Measurements from ENCODE around the gene STAC3. TPM values are rescaled to one million over a fixed set of nuclear protein-coding genes. Genes with fewer than 3 reads are reported as not detected.

STAC3 gene
- total RNA-seq, 1 donor from 2014 or later, result 0.74 TPM

DNA sequence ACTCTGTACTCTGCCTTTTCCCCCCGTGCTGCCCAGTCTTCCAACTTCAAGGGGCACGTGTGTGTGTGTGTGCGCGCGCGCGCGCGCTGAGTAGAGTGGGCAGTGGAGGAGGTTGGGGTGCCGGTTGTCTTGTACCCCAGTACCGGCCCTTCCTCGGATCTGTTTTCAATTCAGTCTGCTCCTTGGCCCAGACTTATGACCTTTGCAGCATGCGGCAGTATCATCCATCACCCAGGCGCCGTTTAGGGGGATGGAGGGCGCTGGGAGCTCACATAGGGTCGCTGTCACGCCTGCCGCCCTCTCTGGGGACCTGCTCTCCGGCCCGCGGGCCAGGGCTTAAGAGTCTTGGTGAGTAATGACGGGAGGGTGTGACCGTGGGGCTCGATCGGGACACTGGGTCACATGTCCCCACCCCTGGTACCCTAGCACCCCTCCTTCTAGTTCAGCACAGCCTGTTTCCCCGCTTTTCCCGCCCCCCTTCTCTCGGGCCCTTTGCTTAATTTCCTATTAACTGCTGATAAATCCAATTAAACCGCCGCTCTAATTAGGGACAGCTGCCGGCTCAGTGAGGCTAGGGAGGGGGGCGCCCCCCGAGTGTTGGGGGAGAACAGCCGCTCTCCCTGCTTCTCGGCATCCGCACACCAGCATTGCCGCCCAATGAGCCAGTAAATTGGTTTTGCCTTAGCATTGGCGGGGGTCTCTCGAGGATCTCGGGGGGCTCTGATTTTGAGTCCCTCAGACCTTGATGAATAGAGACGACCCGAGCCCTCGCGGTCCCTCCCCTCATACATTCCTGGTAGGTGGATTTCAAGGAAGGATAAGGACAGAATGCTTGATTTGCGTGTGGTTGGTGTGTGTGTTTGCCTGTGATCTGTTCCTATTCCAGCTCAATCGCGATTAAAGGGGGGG is 9.3 kb downstream of the STAC3 start:
- Histone ChIP-seq H3K9me3 (no peaks in the 10 kb centered on the region), H3K36me3 (no peaks in the 10 kb centered on the region), H3K4me3 (no peak overlapping the region), H3K27me3 (peaks cover 15% of the 10 kb centered on the region), H3K4me1 (peaks cover 73% of the 10 kb centered on the region), H3K27ac (no peak overlapping the region)
- TF ChIP-seq, protein P1, sequence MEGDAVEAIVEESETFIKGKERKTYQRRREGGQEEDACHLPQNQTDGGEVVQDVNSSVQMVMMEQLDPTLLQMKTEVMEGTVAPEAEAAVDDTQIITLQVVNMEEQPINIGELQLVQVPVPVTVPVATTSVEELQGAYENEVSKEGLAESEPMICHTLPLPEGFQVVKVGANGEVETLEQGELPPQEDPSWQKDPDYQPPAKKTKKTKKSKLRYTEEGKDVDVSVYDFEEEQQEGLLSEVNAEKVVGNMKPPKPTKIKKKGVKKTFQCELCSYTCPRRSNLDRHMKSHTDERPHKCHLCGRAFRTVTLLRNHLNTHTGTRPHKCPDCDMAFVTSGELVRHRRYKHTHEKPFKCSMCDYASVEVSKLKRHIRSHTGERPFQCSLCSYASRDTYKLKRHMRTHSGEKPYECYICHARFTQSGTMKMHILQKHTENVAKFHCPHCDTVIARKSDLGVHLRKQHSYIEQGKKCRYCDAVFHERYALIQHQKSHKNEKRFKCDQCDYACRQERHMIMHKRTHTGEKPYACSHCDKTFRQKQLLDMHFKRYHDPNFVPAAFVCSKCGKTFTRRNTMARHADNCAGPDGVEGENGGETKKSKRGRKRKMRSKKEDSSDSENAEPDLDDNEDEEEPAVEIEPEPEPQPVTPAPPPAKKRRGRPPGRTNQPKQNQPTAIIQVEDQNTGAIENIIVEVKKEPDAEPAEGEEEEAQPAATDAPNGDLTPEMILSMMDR (IDR thresholded peaks at IDR 0.05), result no peak
- TF ChIP-seq POLR2AphosphoS5 (IDR thresholded peaks at IDR 0.05; ENCODE audit: insufficient read depth in 1 of 2, low read depth in 1 of 2) (no peak), POLR2A (IDR thresholded peaks at IDR 0.05) (no peak)
- intact Hi-C loops (cut with DNase I), result loop anchor here (5.0 kb wide), 1 partner anchor 34 kb away; no protein-coding TSS in a partner anchor
- DNase-seq (ENCODE audit: extremely low spot score in 2 of 2), result no peak

DNA sequence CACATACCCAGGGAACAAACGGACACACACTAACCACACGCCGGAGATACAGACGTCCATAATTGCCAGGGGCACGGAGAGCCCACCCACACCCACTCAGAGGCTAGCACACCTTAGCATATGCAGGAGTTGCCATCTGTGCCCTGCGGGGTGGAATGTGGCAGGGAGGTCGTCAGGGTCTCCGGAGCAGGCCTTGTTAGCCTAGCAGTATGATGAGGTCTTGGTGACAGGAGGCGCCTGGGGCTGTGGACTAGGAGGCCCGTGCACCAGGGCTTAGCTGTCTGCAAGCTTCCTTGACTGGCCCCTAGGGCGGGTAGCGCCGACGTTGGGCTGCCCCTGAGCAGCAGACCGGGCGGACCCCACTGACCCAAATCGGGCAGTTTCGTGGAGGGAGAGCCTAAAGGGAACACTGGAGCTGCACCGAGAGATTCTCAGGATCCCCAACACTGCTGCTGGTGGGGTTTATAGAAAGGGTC is 10.0 kb downstream of the STAC3 start:
- Histone ChIP-seq H3K9me3 (no peaks in the 10 kb centered on the region), H3K27ac (no peak overlapping the region), H3K4me1 (peaks cover 78% of the 10 kb centered on the region), H3K4me3 (peak overlapping the region; percentile 44 to 59), H3K27me3 (peaks cover 15% of the 10 kb centered on the region), H3K36me3 (no peaks in the 10 kb centered on the region)
- intact Hi-C loops (cut with DNase I), result loop anchor here (5.0 kb wide), 1 partner anchor 34 kb away; no protein-coding TSS in a partner anchor
- TF ChIP-seq, protein P1 (IDR thresholded peaks at IDR 0.05), result peak in 1 of 3 experiments; percentile 9
- TF ChIP-seq POLR2A (IDR thresholded peaks at IDR 0.05) (no peak), POLR2AphosphoS5 (IDR thresholded peaks at IDR 0.05; ENCODE audit: insufficient read depth in 1 of 2, low read depth in 1 of 2) (no peak)
- no peak for DNase-seq (ENCODE audit: extremely low spot score in 2 of 2)

DNA sequence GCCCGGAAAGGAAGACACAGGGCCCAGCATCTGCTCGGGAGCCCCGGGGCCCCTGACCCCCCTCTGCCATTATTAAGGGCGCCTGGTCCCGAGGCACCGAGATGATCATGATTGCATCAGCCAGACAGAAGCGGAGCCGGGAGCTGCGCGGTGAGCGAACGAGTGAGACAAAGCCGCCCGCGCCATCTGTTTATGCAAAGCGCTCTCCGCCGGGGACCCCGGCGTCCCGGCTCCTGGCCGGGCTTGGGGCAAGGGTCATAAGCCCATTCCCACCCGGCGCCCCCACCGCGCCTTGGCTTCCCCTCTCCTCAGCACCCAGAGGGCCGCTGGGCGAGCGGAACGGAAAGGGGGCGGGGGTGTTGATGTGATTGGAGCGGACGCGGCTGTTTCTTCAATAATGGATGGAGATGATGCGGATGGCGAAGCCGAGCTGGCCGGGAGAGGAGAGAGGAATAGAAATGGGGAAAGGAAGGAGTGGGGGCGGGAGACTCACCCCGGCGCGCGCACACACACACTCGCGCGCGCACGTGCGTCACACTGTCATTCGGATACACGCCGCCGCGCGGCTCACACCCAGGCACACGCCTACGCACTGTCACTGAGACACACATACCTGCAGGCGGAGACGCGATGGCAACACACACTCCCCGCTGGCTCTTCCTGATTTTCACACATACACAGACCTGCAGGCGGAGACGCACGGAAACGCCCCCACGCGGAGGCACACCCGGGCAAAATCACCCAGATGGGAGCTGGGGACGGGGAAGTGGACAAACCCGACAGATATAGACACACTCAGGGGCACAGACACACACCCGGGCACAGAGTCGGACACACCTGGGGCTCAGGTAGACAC is 10.7 kb downstream of the STAC3 start:
- DNase-seq (ENCODE audit: extremely low spot score in 2 of 2), result no peak
- Histone ChIP-seq H3K27me3 (peaks cover 15% of the 10 kb centered on the region), H3K9me3 (no peaks in the 10 kb centered on the region), H3K36me3 (no peaks in the 10 kb centered on the region), H3K4me3 (peak overlapping the region; percentile 44 to 59), H3K27ac (peak overlapping the region; percentile 12), H3K4me1 (peaks cover 85% of the 10 kb centered on the region)
- intact Hi-C loops (cut with DNase I), result loop anchor here (5.0 kb wide), 1 partner anchor 33 kb away; no protein-coding TSS in a partner anchor
- no peak for TF ChIP-seq POLR2AphosphoS5 (IDR thresholded peaks at IDR 0.05; ENCODE audit: insufficient read depth in 1 of 2, low read depth in 1 of 2)
- TF ChIP-seq POLR2A (IDR thresholded peaks at IDR 0.05), result no peak
- TF ChIP-seq, protein P1 (IDR thresholded peaks at IDR 0.05), result no peak

DNA sequence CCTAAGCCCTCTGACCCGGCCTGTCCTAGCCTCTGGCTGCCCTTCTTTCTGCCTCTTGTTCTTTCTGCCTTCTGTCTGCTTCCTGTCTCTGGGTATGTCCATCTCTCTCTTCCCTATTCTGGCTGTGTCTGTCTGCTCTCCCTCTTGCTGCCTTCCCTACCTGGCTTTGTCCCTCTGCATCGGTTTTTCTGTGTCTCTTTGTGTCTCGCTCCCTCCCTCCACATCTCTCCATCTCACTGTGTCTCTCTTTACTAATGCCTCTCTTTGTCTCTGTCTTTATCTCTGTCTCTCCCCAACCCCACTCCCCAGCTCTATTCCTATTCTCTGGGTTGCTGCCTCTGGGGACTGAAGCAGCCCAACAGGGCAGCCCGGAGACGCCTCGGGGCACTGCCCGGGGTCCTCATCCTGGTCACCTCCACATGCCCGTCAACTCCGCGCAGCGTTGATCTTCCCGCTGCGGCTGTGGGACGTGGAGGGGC is 11.4 kb downstream of the STAC3 start:
- intact Hi-C loops (cut with DNase I), result loop anchor here (5.0 kb wide), 1 partner anchor 32 kb away; no protein-coding TSS in a partner anchor
- H3K27me3 ChIP-seq, result peaks cover 15% of the 10 kb centered on the region
- peaks cover 92% of the 10 kb centered on the region for H3K4me1 ChIP-seq
- H3K27ac ChIP-seq, result peak overlapping the region; percentile 12
- H3K9me3 ChIP-seq, result no peaks in the 10 kb centered on the region
- TF ChIP-seq POLR2A (IDR thresholded peaks at IDR 0.05), result no peak
- TF ChIP-seq, protein P1 (IDR thresholded peaks at IDR 0.05), result no peak
- no peak for TF ChIP-seq POLR2AphosphoS5 (IDR thresholded peaks at IDR 0.05; ENCODE audit: insufficient read depth in 1 of 2, low read depth in 1 of 2)
- H3K4me3 ChIP-seq, result peak overlapping the region; percentile 44 to 59
- no peak for DNase-seq (ENCODE audit: extremely low spot score in 2 of 2)
- H3K36me3 ChIP-seq, result no peaks in the 10 kb centered on the region
